Body of pancreas (tissue), 4 donors: Measurements from ENCODE around the gene NUTM1.
"Not testable (repeated sequence)": the region's sequence is repeated elsewhere in the genome, so short reads cannot be mapped to it uniquely, and the experiment has no call there.

ENCODE experiments used
- CTCF ChIP-seq, 7 experiments: fragments of 450-650 bp in 4 of 7; fragments of 200-600 bp in 3 of 7; sonication (generic) in 3 of 7; IDR thresholded peaks; one replicate each; pipeline ENCODE4 v1.5.1; 2016 to 2019; ENCODE audit warnings: antibody characterized with exemption in 7 of 7
- POLR2A ChIP-seq, 3 donors: fragments of 450-650 bp; IDR thresholded peaks; one replicate each; pipeline ENCODE4 v1.6.1; 2016; ENCODE audit warnings: antibody characterized with exemption in 3 of 3, mild to moderate bottlenecking in 2 of 3

GRCh38 chr15:34380491-34380890, 37.4 kb downstream of the NUTM1 start:
- not testable (repeated sequence) for TF ChIP-seq CTCF, POLR2A (IDR thresholded peaks at IDR 0.05)
